Mesodermal cell (in vitro differentiated cells): ENCODE measurements around the gene PIK3C2G.

Source experiments
- H3K27ac ChIP-seq: 2 replicates; pipeline ENCODE4 v1.7.0; 2013; ENCODE audit warnings: mild to moderate bottlenecking, low read depth, low read length, moderate library complexity; ENCODE audit not compliant: severe bottlenecking
- H3K36me3 ChIP-seq: 2 replicates; pipeline ENCODE4 v1.7.1; 2013; ENCODE audit warnings: mild to moderate bottlenecking, low read length, moderate library complexity; ENCODE audit not compliant: control insufficient read depth, insufficient read depth
- H3K4me1 ChIP-seq: one replicate; pipeline ENCODE4 v1.7.1; 2013; ENCODE audit warnings: mild to moderate bottlenecking, low read length; ENCODE audit not compliant: insufficient read depth, control insufficient read depth, poor library complexity, severe bottlenecking
- H3K4me3 ChIP-seq: 2 replicates; pipeline ENCODE4 v1.7.0; 2013; ENCODE audit warnings: low read length, control low read depth, mild to moderate bottlenecking; ENCODE audit not compliant: insufficient read depth, poor library complexity, severe bottlenecking; ENCODE audit errors: extremely low read depth
- H3K9me3 ChIP-seq: 2 replicates; pipeline ENCODE4 v1.7.1; 2013; ENCODE audit warnings: mild to moderate bottlenecking, low read length, moderate library complexity; ENCODE audit not compliant: control insufficient read depth
- WGBS, 2 experiments: methylation state at CpG; one replicate each; pipeline ENCODE4 v1.1.5; 2013; ENCODE audit warnings: missing lambda C conversion rate in 2 of 2; ENCODE audit not compliant: insufficient coverage in 2 of 2; 5-methylcytosine and 5-hydroxymethylcytosine counted together

The PIK3C2G gene

GRCh38 chr12:18343708-18344107 lies 82.4 kb downstream of the PIK3C2G start:
- WGBS, 2 experiments = 94 to 100% methylated on average over 1 to 2 of the region's 4 CpGs

GRCh38 chr12:18345021-18345735 lies 83.9 kb downstream of the PIK3C2G start:
- WGBS, 2 experiments = no CpG with 5 or more reads among the region's 3 CpGs
- Histone ChIP-seq H3K4me3 (no peak overlapping the region), H3K36me3 (no peaks in the 10 kb centered on the region)

More at GRCh38 chr12:18343708-18344107, 82.4 kb downstream of the PIK3C2G start:
- Histone ChIP-seq H3K4me3 (no peak overlapping the region), H3K4me1 (no peaks in the 10 kb centered on the region), H3K36me3 (no peaks in the 10 kb centered on the region), H3K27ac (no peak overlapping the region), H3K9me3 (no peaks in the 10 kb centered on the region)

GRCh38 chr12:18352312-18352711 lies 91.0 kb downstream of the PIK3C2G start:
- Histone ChIP-seq H3K9me3 (no peaks in the 10 kb centered on the region), H3K27ac (no peak overlapping the region), H3K4me3 (no peak overlapping the region), H3K36me3 (no peaks in the 10 kb centered on the region), H3K4me1 (no peaks in the 10 kb centered on the region)
- WGBS, 2 experiments = 92 to 100% methylated on average over 4 to 5 of the region's 5 CpGs

More at GRCh38 chr12:18345021-18345735, 83.9 kb downstream of the PIK3C2G start:
- Histone ChIP-seq H3K27ac (no peak overlapping the region), H3K4me1 (no peaks in the 10 kb centered on the region), H3K9me3 (no peaks in the 10 kb centered on the region)

- no peaks in the 10 kb centered on the region for H3K9me3 ChIP-seq
- H3K27ac ChIP-seq = no peak overlapping the region
- no CpG with 5 or more reads among the region's 5 CpGs for WGBS, 2 experiments
- H3K36me3 ChIP-seq = no peaks in the 10 kb centered on the region
- H3K4me3 ChIP-seq = no peak overlapping the region
- no peaks in the 10 kb centered on the region for H3K4me1 ChIP-seq
These were observed 94.1 kb downstream of the PIK3C2G start for GRCh38 chr12:18355429-18355828.

- no peaks in the 10 kb centered on the region for H3K9me3 ChIP-seq
- no peaks in the 10 kb centered on the region for H3K4me1 ChIP-seq
- H3K36me3 ChIP-seq = no peaks in the 10 kb centered on the region
- H3K4me3 ChIP-seq = no peak overlapping the region
- H3K27ac ChIP-seq = no peak overlapping the region
- WGBS, 2 experiments = 67 to 100% methylated on average over 1 of the region's 2 CpGs
These were observed 96.8 kb downstream of the PIK3C2G start for GRCh38 chr12:18358077-18358476.

GRCh38 chr12:18358930-18359329 lies 97.6 kb downstream of the PIK3C2G start:
- H3K4me3 ChIP-seq = no peak overlapping the region
- WGBS, 2 experiments = 100% methylated on average over 1 to 2 of the region's 2 CpGs
- peaks cover 4% of the 10 kb centered on the region for H3K9me3 ChIP-seq
- no peaks in the 10 kb centered on the region for H3K4me1 ChIP-seq
- H3K27ac ChIP-seq = no peak overlapping the region
- H3K36me3 ChIP-seq = no peaks in the 10 kb centered on the region

- Histone ChIP-seq H3K9me3 (peaks cover 4% of the 10 kb centered on the region), H3K27ac (no peak overlapping the region), H3K4me1 (no peaks in the 10 kb centered on the region), H3K36me3 (no peaks in the 10 kb centered on the region), H3K4me3 (no peak overlapping the region)
These were observed 100.1 kb downstream of the PIK3C2G start for GRCh38 chr12:18361433-18361832.

GRCh38 chr12:18363321-18363720 lies 102.0 kb downstream of the PIK3C2G start:
- no peaks in the 10 kb centered on the region for H3K4me1 ChIP-seq
- H3K9me3 ChIP-seq = peaks cover 4% of the 10 kb centered on the region
- no peaks in the 10 kb centered on the region for H3K36me3 ChIP-seq
- H3K4me3 ChIP-seq = no peak overlapping the region
- WGBS, 2 experiments = 50 to 67% methylated on average over 1 of the region's 2 CpGs
- no peak overlapping the region for H3K27ac ChIP-seq

- Histone ChIP-seq H3K36me3 (no peaks in the 10 kb centered on the region), H3K4me3 (no peak overlapping the region), H3K9me3 (no peaks in the 10 kb centered on the region), H3K27ac (no peak overlapping the region), H3K4me1 (no peaks in the 10 kb centered on the region)
- WGBS, 2 experiments = 87 to 95% methylated on average over 2 to 3 of the region's 3 CpGs
These were observed 107.3 kb downstream of the PIK3C2G start for GRCh38 chr12:18368594-18368993.

GRCh38 chr12:18373181-18373580 lies 111.9 kb downstream of the PIK3C2G start:
- H3K9me3 ChIP-seq = no peaks in the 10 kb centered on the region
- no peak overlapping the region for H3K4me3 ChIP-seq
- no peaks in the 10 kb centered on the region for H3K4me1 ChIP-seq
- WGBS, 2 experiments = 78 to 80% methylated on average over 1 to 3 of the region's 6 CpGs
- H3K36me3 ChIP-seq = no peaks in the 10 kb centered on the region
- H3K27ac ChIP-seq = no peak overlapping the region

GRCh38 chr12:18375131-18375530 lies 113.8 kb downstream of the PIK3C2G start:
- Histone ChIP-seq H3K4me1 (no peaks in the 10 kb centered on the region), H3K36me3 (no peaks in the 10 kb centered on the region), H3K4me3 (no peak overlapping the region), H3K27ac (no peak overlapping the region), H3K9me3 (no peaks in the 10 kb centered on the region)
